SK-MEL-5 (cell line): ENCODE results near the gene ZFP62. TPM values are rescaled to one million over a fixed set of nuclear protein-coding genes. Genes with fewer than 3 reads are reported as not detected.
"Not testable (repeated sequence)": the region's sequence is repeated elsewhere in the genome, so short reads cannot be mapped to it uniquely, and the experiment has no call there.

Experiments used
- DNase-seq: peaks from one replicate; pipeline ENCODE4 v3.0.0-alpha.2; 2016; ENCODE audit warnings: low read depth, low spot score
- in situ Hi-C: cut with HindIII; loops from 2 replicates; pipeline ENCODE4 v1.10.0; 2016; ENCODE audit warnings: low sequenced_read_pairs, high pct_unique_total_duplicates, low pct_unique_long_range_greater_than_20kb
- polyA plus RNA-seq, 2 experiments: library from polyadenylated mRNA; depleted of rRNA; stranded (reverse); fragments of >200 nt; gene quantifications; 2 replicates each; pipeline ENCODE4 v1.2.3, GENCODE V29; 2015
- total RNA-seq: library from RNA; depleted of rRNA; stranded (reverse); fragments of >200 nt; shearing (Covaris generic); gene quantifications from 2 replicates; pipeline ENCODE4 v1.2.3, GENCODE V29; 2014; rRNA removed

The ZFP62 gene
- 10.4 and 17.5 TPM in 2 replicates for total RNA-seq
- polyA plus RNA-seq (2015; cell fraction: cytosol; rRNA removed) = 8.8 and 12.3 TPM in 2 replicates
- 47.0 and 53.4 TPM in 2 replicates for polyA plus RNA-seq (2015; cell fraction: nucleus; rRNA removed)

DNA sequence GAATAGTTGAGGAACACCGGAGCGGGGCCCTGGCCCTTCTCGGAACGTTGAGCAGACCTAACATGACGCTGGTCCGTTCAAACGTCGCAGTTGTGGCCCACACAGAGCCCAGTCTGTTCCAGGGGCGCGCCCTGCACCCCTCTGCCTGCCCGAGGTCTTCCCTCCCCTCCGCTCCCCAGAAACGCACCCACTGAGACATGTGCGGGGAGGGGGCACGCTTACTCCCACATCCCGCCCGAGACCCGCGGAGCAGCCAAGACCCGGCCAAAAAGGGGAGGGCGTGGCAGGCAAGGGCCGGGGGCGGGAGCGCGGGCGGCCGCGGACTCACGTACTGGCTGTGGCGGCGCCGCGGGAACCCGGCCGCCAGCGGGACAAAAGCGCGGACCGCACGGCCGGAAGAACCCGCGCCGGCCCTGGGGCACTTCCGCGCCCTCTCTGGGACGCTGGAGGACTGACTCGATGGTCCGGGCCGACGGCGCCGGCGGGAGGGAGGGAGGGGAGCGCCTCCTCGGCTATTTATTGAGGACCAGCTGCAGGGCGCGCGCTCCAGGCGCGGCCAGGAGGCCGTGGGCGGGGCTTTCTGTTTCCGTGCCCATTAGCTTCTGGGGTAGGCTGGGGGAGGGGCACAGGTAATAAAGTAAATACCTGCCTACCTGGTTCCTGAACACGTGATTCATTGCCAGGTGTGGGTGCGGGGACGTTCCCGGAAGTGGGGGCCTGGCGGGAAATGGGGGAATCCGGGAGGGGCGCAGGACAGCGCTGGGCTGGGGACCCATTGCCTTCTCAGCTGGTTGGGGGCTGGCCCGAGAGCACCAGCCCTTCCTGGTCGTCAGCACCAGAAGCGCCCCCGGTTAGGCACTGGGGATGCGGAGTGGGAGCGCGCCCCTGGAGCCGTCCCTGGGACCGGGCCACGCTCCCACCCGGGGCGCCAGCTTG lies at the start of gene ZFP62:
Gene ZFP62 (minus strand): TSS at position 390 of the 936 bp plus-strand sequence. CDS start 57 bp downstream, at position 333.
- in situ Hi-C loops = no loop called here
- peak; percentile 83 for DNase-seq

DNA sequence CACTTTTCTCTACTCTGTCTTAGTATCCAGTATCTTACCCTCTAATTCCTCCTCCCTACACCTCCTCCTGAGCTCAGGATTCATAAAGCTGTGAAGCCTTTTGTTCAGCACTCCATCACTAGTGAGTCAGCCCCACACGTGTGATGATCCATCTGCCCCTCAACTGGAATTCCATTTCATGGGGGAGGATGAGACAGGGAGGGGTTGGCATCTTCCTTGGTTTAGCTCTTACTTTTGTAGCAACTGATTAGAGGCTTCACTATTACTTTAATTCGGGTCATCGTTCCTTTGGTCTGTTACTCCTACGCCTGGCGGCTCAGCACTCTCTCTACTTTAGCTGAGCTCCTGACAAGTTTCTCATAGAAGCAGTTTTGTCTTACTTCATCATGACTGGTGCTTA lies 49.7 kb upstream of the ZFP62 start:
- in situ Hi-C loops = no loop called here

GRCh38 chr5:180910182-180910581 lies 49.1 kb upstream of the ZFP62 start:
- in situ Hi-C loops = no loop called here
- DNase-seq = no peak

More for the DNA sequence above, 49.7 kb upstream of the ZFP62 start:
- DNase-seq = peak; percentile 6

GRCh38 chr5:180909782-180910181 lies 48.7 kb upstream of the ZFP62 start:
- no peak for DNase-seq
- in situ Hi-C loops = no loop called here

GRCh38 chr5:180908998-180909731 lies 48.1 kb upstream of the ZFP62 start:
- DNase-seq = no peak
- in situ Hi-C loops = no loop called here

DNA sequence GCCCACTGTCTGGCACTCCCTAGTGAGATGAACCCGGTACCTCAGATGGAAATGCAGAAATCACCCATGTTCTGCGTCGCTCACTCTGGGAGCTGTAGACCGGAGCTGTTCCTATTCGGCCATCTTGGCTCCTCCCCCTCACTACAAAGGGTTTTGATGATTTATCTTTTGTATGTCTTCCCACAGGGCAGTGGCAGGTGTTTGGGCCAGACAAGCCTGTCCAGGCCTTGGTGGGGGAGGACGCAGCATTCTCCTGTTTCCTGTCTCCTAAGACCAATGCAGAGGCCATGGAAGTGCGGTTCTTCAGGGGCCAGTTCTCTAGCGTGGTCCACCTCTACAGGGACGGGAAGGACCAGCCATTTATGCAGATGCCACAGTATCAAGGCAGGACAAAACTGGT lies 47.3 kb upstream of the ZFP62 start:
- DNase-seq = no peak
- in situ Hi-C loops = no loop called here

GRCh38 chr5:180901319-180902009 lies 40.4 kb upstream of the ZFP62 start:
- no peak for DNase-seq
- in situ Hi-C loops = no loop called here

DNA sequence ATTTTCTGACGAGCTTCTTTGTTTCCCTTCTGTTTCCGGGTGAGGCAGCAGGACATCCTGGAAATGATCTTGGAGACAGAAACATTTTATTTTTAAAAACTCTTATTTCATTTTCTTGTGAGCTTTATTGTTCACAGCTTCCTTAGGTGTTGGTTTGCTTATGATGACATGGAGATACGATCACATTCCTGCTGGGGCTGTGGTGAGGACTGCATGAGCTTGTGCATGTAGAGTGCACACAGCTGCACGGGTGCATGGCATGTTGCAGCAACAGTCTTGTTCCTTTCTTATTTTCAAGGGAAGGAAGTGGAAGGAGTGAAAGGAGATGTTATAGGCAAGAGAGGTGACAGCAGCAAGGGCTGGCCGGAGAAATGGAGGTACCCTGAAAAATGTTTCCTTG lies 39.1 kb upstream of the ZFP62 start:
- in situ Hi-C loops = no loop called here
- no peak for DNase-seq

DNA sequence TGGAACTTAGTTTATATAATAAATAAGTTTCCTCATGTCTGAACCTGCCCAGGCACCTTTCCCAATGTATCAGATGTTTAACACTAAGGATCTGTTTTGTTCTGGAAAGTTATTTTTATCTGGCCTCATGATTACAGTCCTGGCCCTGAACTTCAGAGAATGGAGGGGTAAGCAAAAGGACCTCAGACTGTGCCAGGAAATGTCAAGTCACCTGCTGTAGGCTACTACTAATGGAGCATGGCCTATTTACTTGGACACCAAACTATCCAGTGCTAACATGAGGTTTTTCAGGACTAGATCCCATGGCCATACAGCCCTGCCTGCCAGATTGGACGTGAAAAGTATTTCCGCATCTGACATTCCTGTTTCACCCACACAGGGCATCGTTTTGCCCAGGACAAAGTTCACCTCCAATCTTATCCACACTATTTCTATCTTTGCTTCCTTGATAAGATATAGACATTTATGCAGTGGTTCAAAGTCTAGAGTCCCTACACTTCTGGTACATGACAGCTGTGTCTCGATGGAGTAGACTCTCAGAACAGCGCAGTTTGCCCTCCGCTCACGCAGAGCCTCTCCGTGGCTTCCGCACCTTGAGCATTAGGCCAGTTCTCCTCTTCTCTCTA lies 37.7 kb upstream of the ZFP62 start, which contains the start of gene BTNL8:
Gene BTNL8 (plus strand): TSS at position 539 of the 626 bp plus-strand sequence. CDS start 152 bp downstream, outside the sequence.
- DNase-seq = no peak
- in situ Hi-C loops = no loop called here

GRCh38 chr5:180895330-180895729 lies 34.3 kb upstream of the ZFP62 start:
- in situ Hi-C loops = not testable (repeated sequence)

DNA sequence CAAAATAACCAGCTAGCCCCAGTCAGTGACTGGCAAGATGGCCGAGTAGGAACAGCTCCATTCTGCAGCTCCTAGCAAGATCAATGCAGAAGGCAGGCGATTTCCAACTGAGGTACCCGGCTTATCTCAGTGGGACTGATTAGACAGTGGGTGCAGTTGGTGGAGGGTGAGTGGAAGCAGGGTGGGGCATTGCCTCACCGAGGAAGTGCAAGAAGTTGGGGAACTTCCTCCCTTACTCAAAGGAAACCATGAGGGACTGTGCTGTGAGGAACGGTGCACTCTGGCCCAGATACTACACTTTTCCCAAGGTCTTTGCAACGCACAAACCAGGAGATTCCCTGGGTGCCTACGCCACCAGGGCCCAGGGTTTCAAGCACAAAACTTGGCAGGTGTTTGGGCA lies 28.3 kb upstream of the ZFP62 start:
- DNase-seq = no peak
- in situ Hi-C loops = no loop called here

More at GRCh38 chr5:180895330-180895729, 34.3 kb upstream of the ZFP62 start:
- not testable (repeated sequence) for DNase-seq

GRCh38 chr5:180885845-180886529 lies 24.9 kb upstream of the ZFP62 start:
- in situ Hi-C loops, DNase-seq: not testable (repeated sequence)

GRCh38 chr5:180875860-180876426 lies 14.9 kb upstream of the ZFP62 start:
- in situ Hi-C loops = no loop called here
- DNase-seq = no peak

- no peak for DNase-seq
- in situ Hi-C loops = no loop called here
These were observed 13.9 kb upstream of the ZFP62 start for GRCh38 chr5:180874804-180875582.

GRCh38 chr5:180873615-180874520 lies 12.8 kb upstream of the ZFP62 start:
- in situ Hi-C loops = no loop called here
- no peak for DNase-seq
